Esophagus muscularis mucosa (tissue), 4 donors: ENCODE measurements around the gene KMT2A.

Source experiments
- CTCF ChIP-seq, 3 experiments: fragments of 200-600 bp in 2 of 3; fragments of 450-650 bp in 1 of 3; sonication (generic) in 2 of 3; IDR thresholded peaks; one replicate each; pipeline ENCODE4 v1.5.1; 2017 to 2019; ENCODE audit warnings: antibody characterized with exemption in 3 of 3, mild to moderate bottlenecking in 2 of 3, moderate library complexity in 1 of 3
- EP300 ChIP-seq: sonication (generic); formaldehyde crosslinking; IDR thresholded peaks from one replicate; pipeline ENCODE4 v1.6.1; 2017; ENCODE audit warnings: antibody characterized with exemption
- POLR2A ChIP-seq: fragments of 450-650 bp; IDR thresholded peaks from one replicate; pipeline ENCODE4 v1.6.1; 2017; ENCODE audit warnings: antibody characterized with exemption, moderate library complexity, mild to moderate bottlenecking, low read depth
- POLR2AphosphoS5 ChIP-seq, 2 donors: sonication (generic); formaldehyde crosslinking; IDR thresholded peaks; one replicate each; pipeline ENCODE4 v1.6.1; 2017; ENCODE audit warnings: antibody characterized with exemption in 2 of 2

GRCh38 chr11:118415062-118415738 is 21.1 kb upstream of the KMT2A start:
- TF ChIP-seq POLR2AphosphoS5 (IDR thresholded peaks at IDR 0.05) (no peak), CTCF (IDR thresholded peaks at IDR 0.05) (no peak), POLR2A (no peak), EP300 (no peak)
